Activated naive CD8-positive, alpha-beta T cell treated with anti-CD3 and anti-CD28 coated beads for 36 hours (primary cell): ENCODE data around the gene MACROD2. TPM values are rescaled to one million over a fixed set of nuclear protein-coding genes. Genes with fewer than 3 reads are reported as not detected.

ENCODE experiments used
- DNase-seq: peaks from one replicate; pipeline ENCODE4 v3.0.0; 2021
- H3K27ac Mint-ChIP-seq: one replicate; pipeline ENCODE4 v1.8.0; 2022; ENCODE audit warnings: mild to moderate bottlenecking, moderate library complexity, mixed read lengths
- H3K27me3 Mint-ChIP-seq: one replicate; pipeline ENCODE4 v1.8.0; 2022; ENCODE audit warnings: mild to moderate bottlenecking, mixed read lengths
- H3K36me3 Mint-ChIP-seq: one replicate; pipeline ENCODE4 v1.8.0; 2021; ENCODE audit warnings: mild to moderate bottlenecking, mixed read lengths
- H3K4me1 Mint-ChIP-seq: one replicate; pipeline ENCODE4 v1.8.0; 2021; ENCODE audit warnings: mixed read lengths
- H3K4me3 Mint-ChIP-seq: one replicate; pipeline ENCODE4 v1.8.0; 2022; ENCODE audit warnings: mild to moderate bottlenecking, moderate library complexity, mixed read lengths
- H3K9me3 Mint-ChIP-seq: one replicate; pipeline ENCODE4 v1.8.0; 2022; ENCODE audit warnings: mixed read lengths
- total RNA-seq, 2 experiments: library from RNA; stranded (reverse); gene quantifications; one replicate each; pipeline ENCODE4 v1.2.3, GENCODE V29; 2021

Gene MACROD2
- total RNA-seq, 2 experiments from 2014 or later, result 0.12 to 0.14 TPM

- H3K4me1 Mint-ChIP-seq, result no peaks in the 10 kb centered on the region
- peaks cover 7% of the 10 kb centered on the region for H3K27me3 Mint-ChIP-seq
- H3K36me3 Mint-ChIP-seq, result no peaks in the 10 kb centered on the region
- no peak within 1 kb of the TSS for H3K4me3 Mint-ChIP-seq
- H3K9me3 Mint-ChIP-seq, result peaks cover 2% of the 10 kb centered on the region
- DNase-seq, result peak; percentile 2
- no peak within 1 kb of the TSS for H3K27ac Mint-ChIP-seq
Observed at GRCh38 chr20:14337400-14338171, 342.3 kb downstream of the MACROD2 start, which contains the start of gene FLRT3. TSS of gene FLRT3 (minus strand) at chr20:14337612. CDS start at chr20:14327506, 10,106 bp downstream.

- Mint-ChIP-seq H3K36me3 (no peaks in the 10 kb centered on the region), H3K27ac (no peak overlapping the region), H3K27me3 (peaks cover 7% of the 10 kb centered on the region), H3K9me3 (peaks cover 5% of the 10 kb centered on the region), H3K4me3 (no peak overlapping the region), H3K4me1 (no peaks in the 10 kb centered on the region)
- no peak for DNase-seq
Observed at GRCh38 chr20:14341801-14342200, 346.5 kb downstream of the MACROD2 start.

GRCh38 chr20:14342918-14343317 lies 347.6 kb downstream of the MACROD2 start:
- DNase-seq, result no peak
- Mint-ChIP-seq H3K4me1 (no peaks in the 10 kb centered on the region), H3K4me3 (no peak overlapping the region), H3K27ac (no peak overlapping the region), H3K9me3 (peaks cover 5% of the 10 kb centered on the region), H3K36me3 (no peaks in the 10 kb centered on the region), H3K27me3 (no peaks in the 10 kb centered on the region)

- DNase-seq, result no peak
- H3K4me3 Mint-ChIP-seq, result no peak overlapping the region
- no peaks in the 10 kb centered on the region for H3K27me3 Mint-ChIP-seq
- no peak overlapping the region for H3K27ac Mint-ChIP-seq
- H3K4me1 Mint-ChIP-seq, result no peaks in the 10 kb centered on the region
- no peaks in the 10 kb centered on the region for H3K36me3 Mint-ChIP-seq
- H3K9me3 Mint-ChIP-seq, result peaks cover 5% of the 10 kb centered on the region
Observed at GRCh38 chr20:14343491-14344065, 348.3 kb downstream of the MACROD2 start.

- Mint-ChIP-seq H3K27ac (no peak overlapping the region), H3K36me3 (no peaks in the 10 kb centered on the region), H3K27me3 (no peaks in the 10 kb centered on the region), H3K4me1 (no peaks in the 10 kb centered on the region), H3K9me3 (peaks cover 5% of the 10 kb centered on the region), H3K4me3 (no peak overlapping the region)
- DNase-seq, result no peak
Observed at GRCh38 chr20:14344746-14345145, 349.4 kb downstream of the MACROD2 start.

- Mint-ChIP-seq H3K4me3 (no peak overlapping the region), H3K27me3 (no peaks in the 10 kb centered on the region), H3K9me3 (peaks cover 3% of the 10 kb centered on the region), H3K36me3 (no peaks in the 10 kb centered on the region), H3K27ac (no peak overlapping the region), H3K4me1 (no peaks in the 10 kb centered on the region)
- no peak for DNase-seq
Observed at GRCh38 chr20:14355791-14356190, 360.5 kb downstream of the MACROD2 start.

- Mint-ChIP-seq H3K9me3 (peaks cover 1% of the 10 kb centered on the region), H3K4me1 (no peaks in the 10 kb centered on the region), H3K4me3 (no peak overlapping the region)
Observed at GRCh38 chr20:14360416-14360815, 365.1 kb downstream of the MACROD2 start.

GRCh38 chr20:14361509-14362345 lies 366.4 kb downstream of the MACROD2 start:
- Mint-ChIP-seq H3K4me3 (no peak overlapping the region), H3K4me1 (no peaks in the 10 kb centered on the region), H3K27ac (no peak overlapping the region), H3K9me3 (peaks cover 5% of the 10 kb centered on the region), H3K36me3 (no peaks in the 10 kb centered on the region), H3K27me3 (no peaks in the 10 kb centered on the region)
- no peak for DNase-seq

More at GRCh38 chr20:14360416-14360815, 365.1 kb downstream of the MACROD2 start:
- Mint-ChIP-seq H3K27ac (no peak overlapping the region), H3K27me3 (no peaks in the 10 kb centered on the region), H3K36me3 (no peaks in the 10 kb centered on the region)
- no peak for DNase-seq

GRCh38 chr20:14374196-14374595 lies 378.9 kb downstream of the MACROD2 start:
- H3K27me3 Mint-ChIP-seq, result no peaks in the 10 kb centered on the region
- H3K4me3 Mint-ChIP-seq, result no peak overlapping the region
- no peaks in the 10 kb centered on the region for H3K9me3 Mint-ChIP-seq
- H3K36me3 Mint-ChIP-seq, result no peaks in the 10 kb centered on the region
- H3K27ac Mint-ChIP-seq, result no peak overlapping the region
- H3K4me1 Mint-ChIP-seq, result no peaks in the 10 kb centered on the region
- no peak for DNase-seq

GRCh38 chr20:14375416-14375985 lies 380.2 kb downstream of the MACROD2 start:
- H3K27me3 Mint-ChIP-seq, result no peaks in the 10 kb centered on the region
- no peaks in the 10 kb centered on the region for H3K36me3 Mint-ChIP-seq
- no peak overlapping the region for H3K4me3 Mint-ChIP-seq
- no peak overlapping the region for H3K27ac Mint-ChIP-seq
- H3K4me1 Mint-ChIP-seq, result no peaks in the 10 kb centered on the region
- H3K9me3 Mint-ChIP-seq, result no peaks in the 10 kb centered on the region
- no peak for DNase-seq

GRCh38 chr20:14378326-14378725 lies 383.0 kb downstream of the MACROD2 start:
- Mint-ChIP-seq H3K27ac (no peak overlapping the region), H3K4me1 (no peaks in the 10 kb centered on the region), H3K4me3 (no peak overlapping the region), H3K9me3 (no peaks in the 10 kb centered on the region), H3K27me3 (no peaks in the 10 kb centered on the region), H3K36me3 (no peaks in the 10 kb centered on the region)
- no peak for DNase-seq

GRCh38 chr20:14383335-14383734 lies 388.0 kb downstream of the MACROD2 start:
- DNase-seq, result no peak
- no peaks in the 10 kb centered on the region for H3K36me3 Mint-ChIP-seq
- H3K9me3 Mint-ChIP-seq, result peaks cover 2% of the 10 kb centered on the region
- H3K4me3 Mint-ChIP-seq, result no peak overlapping the region
- H3K27ac Mint-ChIP-seq, result no peak overlapping the region
- no peaks in the 10 kb centered on the region for H3K27me3 Mint-ChIP-seq
- no peaks in the 10 kb centered on the region for H3K4me1 Mint-ChIP-seq

- H3K27me3 Mint-ChIP-seq, result no peaks in the 10 kb centered on the region
- no peak overlapping the region for H3K27ac Mint-ChIP-seq
- peaks cover 4% of the 10 kb centered on the region for H3K9me3 Mint-ChIP-seq
- H3K4me1 Mint-ChIP-seq, result no peaks in the 10 kb centered on the region
- no peaks in the 10 kb centered on the region for H3K36me3 Mint-ChIP-seq
- H3K4me3 Mint-ChIP-seq, result no peak overlapping the region
- DNase-seq, result no peak
Observed at GRCh38 chr20:14384416-14385175, 389.3 kb downstream of the MACROD2 start.

- H3K9me3 Mint-ChIP-seq, result peaks cover 8% of the 10 kb centered on the region
- DNase-seq, result no peak
- H3K4me1 Mint-ChIP-seq, result no peaks in the 10 kb centered on the region
- H3K27ac Mint-ChIP-seq, result no peak overlapping the region
- H3K4me3 Mint-ChIP-seq, result no peak overlapping the region
- H3K27me3 Mint-ChIP-seq, result no peaks in the 10 kb centered on the region
- H3K36me3 Mint-ChIP-seq, result no peaks in the 10 kb centered on the region
Observed at GRCh38 chr20:14385176-14385740, 389.9 kb downstream of the MACROD2 start.
